NCI-H1092 treated with DMSO at 0.1 percent for 48 hours (cell line): ENCODE measurements around the gene CNEP1R1.
A peak's percentile ranks its signal among the peaks of the same experiment; 100 is the strongest.

ENCODE experiments used
- DNase-seq: peaks from one replicate; lab custom pipeline; 2025; lab: John Stamatoyannopoulos, UW

The CNEP1R1 gene

DNA sequence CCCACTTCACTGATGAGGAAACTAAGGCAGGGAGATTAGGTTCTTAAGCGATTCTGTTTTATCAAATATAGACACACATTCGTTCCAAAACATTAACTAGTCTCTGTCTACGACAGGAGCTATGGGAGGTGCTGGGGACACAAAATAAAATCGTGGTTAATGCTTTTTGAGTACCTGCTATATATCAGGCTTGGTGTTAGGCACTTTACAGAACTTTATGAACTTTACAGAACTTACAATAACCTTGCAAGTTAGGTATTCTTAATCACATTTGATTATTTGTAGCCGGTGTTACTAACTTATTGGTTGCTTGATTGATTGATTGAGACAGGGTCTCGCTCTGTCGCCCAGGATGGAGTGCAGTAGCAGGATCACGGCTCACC, 40.2 kb downstream of the CNEP1R1 start:
- no peak for DNase-seq

DNA sequence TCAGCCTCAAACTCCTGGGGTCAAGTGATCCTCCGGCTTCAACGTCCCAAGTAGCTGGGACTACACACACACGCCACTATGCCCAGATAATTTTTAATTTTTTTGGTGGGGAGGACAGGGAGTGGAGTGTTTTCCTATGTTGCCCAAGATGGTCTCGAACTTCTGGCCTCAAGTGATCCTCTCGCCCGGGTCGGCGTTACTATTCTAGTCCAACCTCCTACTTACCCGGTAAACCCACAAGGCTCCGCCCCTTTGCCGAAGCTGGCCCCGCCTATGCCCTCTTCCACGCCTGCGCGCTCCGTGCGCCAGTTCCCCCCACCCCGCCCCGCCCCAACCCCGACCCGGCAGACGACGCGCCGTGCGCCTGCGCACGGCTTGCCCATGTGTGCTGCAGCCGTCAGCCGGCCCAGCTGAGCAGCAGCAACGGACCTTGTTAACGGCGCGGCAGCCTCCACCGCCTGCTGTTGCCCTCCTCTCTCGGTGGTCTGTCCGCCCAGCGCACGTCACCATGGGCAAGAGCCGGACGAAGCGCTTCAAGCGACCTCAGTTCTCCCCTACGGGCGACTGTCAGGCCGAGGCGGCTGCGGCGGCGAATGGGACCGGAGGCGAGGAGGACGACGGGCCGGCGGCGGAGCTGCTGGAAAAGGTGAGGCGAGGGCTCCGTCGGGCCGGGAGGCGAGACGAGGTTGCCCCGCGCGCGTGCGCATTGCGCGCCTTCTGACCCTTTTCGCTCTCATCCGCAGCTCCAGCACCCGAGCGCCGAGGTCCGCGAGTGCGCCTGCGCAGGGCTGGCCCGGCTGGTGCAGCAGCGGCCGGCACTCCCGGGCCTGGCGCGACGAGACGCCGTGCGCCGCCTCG, 40.8 kb downstream of the CNEP1R1 start, which contains the start of gene HEATR3:
HEATR3 (plus strand) TSS at position 347 of the 858 bp plus-strand sequence; CDS start at position 509, 162 bp downstream.
- peak; percentile 91 for DNase-seq

DNA sequence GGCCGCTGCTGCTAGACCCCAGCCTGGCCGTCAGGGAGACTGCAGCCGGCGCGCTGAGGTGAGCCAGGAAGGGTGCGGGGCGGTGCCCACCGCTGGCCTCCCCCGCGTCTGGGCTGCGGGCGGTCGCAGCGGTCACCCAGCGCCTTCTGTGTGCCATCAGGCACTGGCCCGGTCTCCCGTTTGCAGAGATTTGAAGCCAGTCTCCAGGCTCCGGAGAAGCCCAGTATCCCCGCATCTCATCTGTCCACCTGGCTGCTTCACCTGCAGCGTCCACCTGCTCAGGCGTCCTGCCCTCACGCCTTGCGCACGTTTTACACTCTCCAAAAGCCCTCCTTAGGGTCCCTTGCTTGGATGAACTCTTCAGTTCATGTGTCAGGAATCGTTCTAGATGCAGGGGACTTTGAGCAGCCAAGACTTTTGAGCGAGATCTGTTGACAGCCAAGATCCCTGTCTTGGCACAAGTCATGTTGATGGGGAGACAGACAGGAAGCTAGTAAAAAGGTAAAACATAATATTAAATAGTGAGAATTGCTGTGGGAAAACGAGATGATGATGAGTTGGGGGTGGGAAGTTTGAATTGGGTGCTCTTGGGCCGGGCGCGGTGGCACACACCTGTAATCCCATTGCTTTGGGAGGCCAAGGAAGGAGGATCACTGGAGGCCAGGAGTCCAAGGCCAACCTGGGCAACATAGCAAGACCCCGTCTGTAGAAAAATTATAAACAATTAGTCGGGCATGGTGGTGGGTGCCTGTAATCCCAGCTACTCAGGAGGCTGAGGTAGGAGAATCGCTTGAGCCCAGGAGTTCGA, 41.7 kb downstream of the CNEP1R1 start:
- no peak for DNase-seq

DNA sequence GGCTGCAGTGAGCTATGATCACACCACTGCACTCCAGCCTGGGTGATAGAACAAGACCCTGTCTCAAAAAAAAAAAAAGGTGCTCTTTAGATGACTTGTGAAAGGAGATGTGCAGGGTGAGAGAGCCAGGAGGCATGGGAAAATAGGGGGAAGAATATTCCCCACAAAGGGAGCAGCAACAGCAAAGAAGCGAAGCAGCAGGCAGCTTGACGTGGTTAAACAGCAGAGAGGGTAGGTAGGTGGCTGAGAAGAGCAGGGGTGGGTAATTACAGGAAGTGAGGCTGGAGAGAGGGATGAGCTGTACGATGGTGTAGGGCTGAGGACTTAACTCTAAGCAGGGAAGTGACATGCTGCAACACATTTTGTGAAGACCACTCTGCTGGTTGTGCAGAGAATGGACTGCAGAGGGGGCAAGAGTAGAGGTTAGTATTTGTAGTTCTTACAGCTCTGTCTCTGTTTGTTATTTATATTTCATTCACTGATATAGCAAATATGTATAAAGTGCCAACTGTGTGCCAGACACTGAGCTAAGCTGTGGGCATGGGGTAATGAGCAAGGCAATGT, 42.3 kb downstream of the CNEP1R1 start:
- no peak for DNase-seq

DNA sequence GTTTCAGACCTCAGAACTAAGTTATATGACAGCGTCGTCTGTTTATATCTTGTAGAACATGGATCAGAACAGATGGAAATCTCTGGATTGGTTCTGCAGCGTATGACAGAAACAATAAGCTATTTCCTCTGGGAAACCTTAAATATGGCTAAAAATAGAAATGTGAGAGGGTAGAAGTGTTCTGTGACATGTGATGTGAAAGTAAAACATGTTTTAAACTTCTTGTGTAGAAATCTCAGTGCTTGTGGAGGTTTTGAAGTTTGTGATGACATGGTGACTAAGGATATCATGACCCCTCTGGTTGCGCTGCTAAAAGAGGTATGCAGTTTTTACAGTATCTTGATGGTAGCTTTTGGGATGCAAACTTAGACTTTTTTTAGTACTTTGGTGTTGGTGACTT, 43.5 kb downstream of the CNEP1R1 start:
- no peak for DNase-seq

DNA sequence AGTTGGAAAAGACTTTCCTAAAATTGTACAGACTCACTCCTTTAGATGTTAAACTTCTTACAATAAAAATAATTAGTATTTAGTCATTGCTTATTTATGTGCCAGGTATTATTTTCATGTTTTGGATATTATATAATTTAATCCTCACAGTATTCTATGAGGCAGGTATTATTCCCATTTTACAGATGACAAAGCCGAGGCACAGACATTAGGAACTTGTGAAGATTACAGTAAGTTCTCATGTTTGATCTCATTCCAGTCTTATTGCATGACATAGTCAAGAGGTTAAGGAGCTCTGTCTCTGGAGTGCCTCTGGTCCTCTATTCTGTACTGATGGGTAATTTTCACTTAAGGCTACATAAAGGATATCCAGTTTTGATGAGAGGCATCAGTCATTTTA, 44.0 kb downstream of the CNEP1R1 start:
- DNase-seq, result no peak

DNA sequence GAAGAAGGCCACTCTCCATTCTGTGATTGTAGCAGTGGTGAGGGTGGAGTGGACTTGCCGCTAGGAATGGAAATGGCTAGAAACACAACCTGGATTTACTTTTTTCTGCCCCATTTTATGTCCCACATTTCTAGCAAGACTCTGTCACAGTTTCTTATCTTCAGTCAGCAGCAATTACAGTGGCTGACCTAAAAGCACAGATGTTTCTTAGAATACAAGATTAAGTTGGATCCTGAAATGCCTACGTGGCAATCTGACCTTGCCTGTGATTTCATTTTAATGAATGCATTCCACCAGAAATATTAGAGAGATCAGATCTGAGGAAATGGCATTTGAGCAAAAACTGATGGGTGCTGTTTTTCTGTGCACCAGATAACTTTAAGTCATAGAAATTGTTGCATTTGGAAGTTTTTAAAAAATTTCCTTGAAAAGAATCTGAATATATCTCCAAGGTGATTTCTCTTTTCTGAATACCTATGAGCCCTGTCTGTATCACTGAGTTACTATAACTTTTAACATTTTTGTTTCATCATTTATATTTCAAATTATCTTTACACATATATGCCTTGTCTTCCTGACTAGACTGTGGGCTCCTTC, 46.1 kb downstream of the CNEP1R1 start:
- DNase-seq, result no peak

DNA sequence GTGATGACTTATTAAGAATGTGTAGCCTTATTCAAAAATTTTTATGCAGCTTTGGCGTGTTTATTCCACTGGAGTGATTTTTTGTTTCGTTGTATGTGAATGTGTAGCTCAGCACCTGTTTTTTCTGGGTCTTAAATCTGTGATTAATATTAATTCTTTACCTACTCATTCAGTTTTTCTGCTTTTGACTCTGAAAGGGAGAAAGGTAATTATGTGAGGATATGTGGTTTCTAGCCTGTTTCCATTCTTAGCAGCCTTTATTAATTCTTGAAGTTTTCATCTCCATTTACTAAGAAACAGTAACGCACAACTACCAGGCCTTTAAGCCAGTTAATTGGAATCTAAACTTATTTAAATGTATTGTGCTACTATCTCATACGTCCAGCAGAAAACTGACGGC, 47.7 kb downstream of the CNEP1R1 start:
- no peak for DNase-seq

DNA sequence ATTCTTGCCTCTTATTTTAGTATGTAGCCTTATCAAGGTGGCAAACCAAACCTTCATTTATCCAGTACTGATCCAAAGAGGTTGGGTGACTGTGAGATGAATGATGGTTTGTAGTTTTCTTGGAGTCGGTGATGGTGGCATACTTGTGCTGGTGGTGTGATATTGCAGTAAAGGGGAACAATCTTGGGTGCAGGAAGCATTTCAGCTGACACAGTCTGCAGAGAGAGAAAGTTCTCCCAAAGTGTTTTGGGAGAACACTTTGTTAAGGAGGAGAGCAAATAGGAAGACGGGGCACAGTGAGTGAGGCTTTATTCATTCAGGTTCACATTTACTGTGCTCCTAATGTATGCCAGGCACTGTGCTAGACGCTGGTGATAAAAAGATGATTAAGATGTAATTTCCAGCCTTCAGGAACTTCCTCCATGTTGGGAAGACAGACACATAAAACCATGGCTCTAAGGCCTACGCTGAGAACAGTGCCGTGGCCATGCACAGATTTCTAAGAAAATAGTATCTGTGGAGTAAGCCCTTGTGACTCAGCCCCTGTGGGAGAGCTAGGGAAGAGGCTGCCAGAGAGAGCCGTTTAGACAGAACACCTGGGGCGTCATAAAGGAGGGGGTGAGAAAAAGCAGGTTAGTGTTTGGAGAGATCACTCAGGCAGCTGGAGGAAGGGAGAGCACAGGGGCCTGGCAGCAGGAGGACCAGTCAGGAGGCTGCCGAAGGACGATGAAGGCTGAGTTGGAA, 54.5 kb downstream of the CNEP1R1 start:
- no peak for DNase-seq

DNA sequence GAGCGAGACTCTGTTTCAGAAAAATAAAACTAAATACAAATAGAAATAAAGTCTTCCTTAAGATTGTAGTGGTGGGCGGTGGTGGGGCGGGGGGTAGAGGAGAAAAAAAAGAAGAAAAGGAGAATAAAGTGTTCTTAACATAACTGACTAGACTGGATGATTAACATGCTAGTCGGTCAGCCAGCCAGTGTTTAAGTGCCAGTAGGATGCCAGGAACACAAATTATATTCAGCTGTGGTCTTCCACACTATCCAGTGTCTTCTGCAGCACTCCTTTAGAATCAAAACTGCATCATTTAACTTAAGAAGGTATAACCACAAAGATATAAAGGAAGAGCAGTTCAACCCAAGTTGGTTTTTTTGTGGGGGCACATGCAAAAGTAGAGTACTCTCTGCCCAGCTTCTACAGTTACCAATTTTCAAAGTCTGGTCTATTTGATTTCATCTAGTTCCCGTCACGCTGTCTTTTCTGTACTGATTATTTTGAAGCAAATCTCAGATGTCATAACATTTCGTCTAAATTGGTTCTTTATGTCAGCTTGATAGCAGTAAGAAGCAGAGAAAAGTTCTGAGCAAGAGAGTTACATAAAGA, 56.5 kb downstream of the CNEP1R1 start:
- no peak for DNase-seq

DNA sequence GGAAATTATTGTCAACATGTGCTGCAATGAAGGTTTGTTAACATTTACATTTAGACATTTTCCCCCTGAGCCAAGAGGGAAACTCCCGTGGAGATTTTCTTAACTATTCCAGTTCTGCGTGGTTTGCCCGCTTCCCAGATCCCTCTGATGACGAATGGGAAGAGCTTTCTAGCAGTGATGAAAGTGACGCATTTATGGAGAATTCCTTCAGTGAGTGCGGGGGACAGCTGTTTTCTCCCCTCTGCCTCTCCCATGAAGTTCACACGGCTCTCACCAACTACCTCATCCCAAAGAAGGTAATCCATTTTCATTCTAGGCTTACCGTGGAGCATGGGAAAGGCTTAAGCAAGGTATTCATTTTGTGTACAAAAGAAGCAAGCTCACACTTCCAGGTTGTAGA, 59.0 kb downstream of the CNEP1R1 start:
- DNase-seq, result no peak

DNA sequence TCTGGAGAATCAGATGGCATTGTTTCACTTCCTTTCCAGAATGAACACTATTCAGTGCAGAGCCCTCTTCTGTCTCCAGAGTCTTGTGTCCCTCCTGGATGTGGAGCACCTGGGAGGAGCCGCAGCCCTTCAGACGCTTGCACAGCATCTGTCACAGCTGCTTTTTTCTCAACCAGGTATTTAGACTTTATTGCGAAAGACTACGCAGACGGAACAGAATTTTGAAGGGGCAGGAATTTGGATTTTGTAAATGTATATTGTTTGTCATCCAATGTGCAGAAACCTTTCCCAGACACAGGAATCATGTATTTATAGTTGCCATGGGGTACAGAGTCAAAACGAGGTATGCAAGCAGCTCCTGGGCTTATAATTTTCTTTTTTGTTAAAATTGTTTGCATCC, 61.2 kb downstream of the CNEP1R1 start:
- no peak for DNase-seq
